Left lung (tissue), 10 donors: ENCODE data around the gene BTBD19. TPM values are rescaled to one million over a fixed set of nuclear protein-coding genes. Genes with fewer than 3 reads are reported as not detected.
"Not testable (repeated sequence)": the region's sequence is repeated elsewhere in the genome, so short reads cannot be mapped to it uniquely, and the experiment has no call there.

Source experiments
- ATAC-seq: fragments of 200-7000 bp; cut with Tn5 transposase; one replicate; pipeline ENCODE4 v1.9.1; 2020; ENCODE audit warnings: moderate library complexity
- DNase-seq, 4 donors: peaks; one replicate each; pipeline ENCODE4 v3.0.0-alpha.2; 2013 to 2020
- H3K27ac ChIP-seq, 2 donors: fragments of 200-600 bp; sonication (generic) in 1 of 2; one replicate each; pipeline versions ENCODE4 v1.5.0 to v1.8.0; 2020 to 2021
- H3K27me3 ChIP-seq, 2 donors: fragments of 200-600 bp; sonication (generic) in 1 of 2; one replicate each; pipeline versions ENCODE4 v1.5.0 to v1.8.0; 2020 to 2021
- H3K36me3 ChIP-seq, 2 donors: fragments of 200-600 bp; sonication (generic) in 1 of 2; one replicate each; pipeline versions ENCODE4 v1.5.0 to v1.8.0; 2020 to 2021
- H3K4me1 ChIP-seq, 2 donors: fragments of 200-600 bp; one replicate each; pipeline ENCODE4 v1.8.0; 2021
- H3K4me3 ChIP-seq, 2 donors: fragments of 200-600 bp; sonication (generic) in 1 of 2; one replicate each; pipeline versions ENCODE4 v1.5.0 to v1.8.0; 2020 to 2021; ENCODE audit warnings: mild to moderate bottlenecking in 1 of 2
- H3K9me3 ChIP-seq, 2 donors: fragments of 200-600 bp; sonication (generic) in 1 of 2; one replicate each; pipeline versions ENCODE4 v1.5.0 to v1.8.0; 2020 to 2021
- CTCF ChIP-seq, 2 donors: fragments of 200-600 bp; sonication (generic) in 1 of 2; IDR thresholded peaks; one replicate each; pipeline versions ENCODE4 v1.5.0 to v1.8.0; 2021; ENCODE audit warnings: antibody characterized with exemption in 2 of 2
- intact Hi-C, 2 donors: fragments of 100-400 bp; cut with DNase I; formaldehyde crosslinking; loops; one replicate each; pipeline versions ENCODE4 v1.11.2 to v1.14.2; 2022
- polyA plus RNA-seq, 6 donors: library from polyadenylated mRNA; unstranded; fragments of 120-200 nt; gene quantifications; one replicate each; pipeline ENCODE4 v1.2.1, GENCODE V29; 2013; ENCODE audit not compliant: insufficient read length in 6 of 6
- total RNA-seq, 2 donors: library from RNA; stranded (reverse); fragmentation: NEBNext Ultra II Directional; extraction: Animal tissue kit (Norgen Biotek cat#: 25700); gene quantifications; one replicate each; pipeline ENCODE4 v1.2.1, GENCODE V29; 2021
- donor health status: DM: no; HTN: yes; CAD: no.
- donor health status: DM: no; HTN: no; CAD: no.

Gene BTBD19
- total and polyA plus RNA-seq, 8 donors, result 15.3 to 27.6 (median 23.6) TPM

DNA sequence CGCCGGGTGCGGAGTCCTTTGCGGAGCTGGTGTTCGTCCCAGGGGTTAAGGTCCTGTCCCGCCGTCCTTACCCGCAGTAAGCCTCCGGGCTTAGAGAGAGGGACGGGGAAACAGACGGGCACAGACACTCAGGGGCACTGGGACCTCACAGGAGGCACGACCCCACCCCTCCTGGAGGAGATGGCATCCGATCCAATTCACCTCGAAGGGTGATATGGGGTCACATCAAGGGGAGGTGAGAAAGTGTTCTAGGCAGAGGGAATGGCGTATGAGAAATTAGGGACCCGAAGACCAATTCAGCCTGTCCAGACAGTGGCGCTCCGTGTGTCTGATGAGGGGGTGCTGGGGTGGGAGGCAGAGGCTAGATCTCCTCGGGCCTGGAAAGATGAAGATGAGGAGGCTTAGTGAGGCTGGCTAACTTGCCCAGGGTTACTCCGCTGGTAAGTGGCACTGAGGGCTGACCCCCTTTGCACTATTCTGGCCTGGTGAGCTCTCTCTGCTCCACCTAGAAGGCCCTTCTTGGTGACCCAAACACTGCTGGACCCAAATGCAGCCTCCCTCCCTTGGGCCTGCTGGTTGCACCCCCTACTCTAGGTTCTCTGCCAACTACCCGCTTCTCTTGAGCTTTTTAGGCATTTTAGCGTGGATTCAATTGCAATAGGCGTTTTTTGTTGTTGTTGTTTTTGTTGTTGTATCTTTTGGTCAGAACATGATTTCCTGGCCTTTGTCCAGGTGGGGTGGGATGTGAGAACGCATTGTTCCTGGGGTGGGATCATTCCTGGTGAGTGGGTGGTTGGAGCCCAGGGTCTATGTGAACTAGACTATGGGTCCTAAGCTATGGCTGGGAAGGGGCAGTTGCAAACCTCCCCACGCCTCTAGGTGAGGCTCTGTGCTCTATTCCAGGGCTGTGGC, 12.3 kb downstream of the BTBD19 start:
- Histone ChIP-seq H3K27me3 (no peaks in the 10 kb centered on the region), H3K27ac (peak overlapping the region; percentile 90 to 99), H3K4me1 (peaks cover 3 to 26% of the 10 kb centered on the region in 2 donors), H3K4me3 (peak overlapping the region; percentile 31 to 42), H3K9me3 (no peaks in the 10 kb centered on the region), H3K36me3 (peaks cover 0 to 4% of the 10 kb centered on the region in 2 donors)
- peak; percentile 10 for ATAC-seq
- DNase-seq, result no peak
- intact Hi-C loops, result no loop called here
- no peak for TF ChIP-seq CTCF (IDR thresholded peaks at IDR 0.05)

DNA sequence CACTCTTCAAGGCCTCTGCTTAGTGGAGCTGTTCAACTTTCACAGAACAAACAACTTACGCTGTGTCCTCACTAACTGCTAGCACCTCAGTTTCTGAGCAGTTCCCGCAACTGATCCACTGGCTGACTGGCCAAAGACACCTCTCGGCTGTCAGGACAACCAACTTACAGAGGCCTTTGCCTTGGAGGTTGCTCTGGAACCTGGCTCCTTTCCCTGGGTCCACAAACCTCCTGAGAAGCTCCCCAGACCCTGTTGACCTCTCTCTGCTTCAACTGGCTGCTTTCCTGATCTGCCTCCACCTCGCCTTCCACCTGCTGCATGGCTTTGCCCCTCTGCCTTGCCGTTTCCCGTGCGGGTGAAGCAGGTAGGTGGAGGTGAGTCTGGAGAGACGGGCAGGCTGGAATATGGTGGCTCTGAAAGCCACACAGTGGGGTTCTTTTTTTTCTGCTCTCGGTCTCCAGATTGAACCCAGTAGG, 13.0 kb downstream of the BTBD19 start:
- H3K27ac ChIP-seq, result peak overlapping the region in 1 of 2 donors; percentile 0
- no peak for ATAC-seq
- intact Hi-C loops, result no loop called here

GRCh38 chr1:44822131-44822701, 13.9 kb downstream of the BTBD19 start:
- intact Hi-C loops, result no loop called here
- ATAC-seq, result no peak
- H3K9me3 ChIP-seq, result no peaks in the 10 kb centered on the region
- H3K4me1 ChIP-seq, result peaks cover 3 to 40% of the 10 kb centered on the region in 2 donors
- no peak for TF ChIP-seq CTCF (IDR thresholded peaks at IDR 0.05)
- no peak for DNase-seq
- no peak overlapping the region for H3K4me3 ChIP-seq
- H3K36me3 ChIP-seq, result no peaks in the 10 kb centered on the region
- no peak overlapping the region for H3K27ac ChIP-seq
- H3K27me3 ChIP-seq, result no peaks in the 10 kb centered on the region

More for the DNA sequence above, 13.0 kb downstream of the BTBD19 start:
- Histone ChIP-seq H3K4me1 (peaks cover 3 to 31% of the 10 kb centered on the region in 2 donors), H3K9me3 (no peaks in the 10 kb centered on the region), H3K27me3 (no peaks in the 10 kb centered on the region), H3K36me3 (no peaks in the 10 kb centered on the region), H3K4me3 (no peak overlapping the region)
- no peak for DNase-seq
- no peak for TF ChIP-seq CTCF (IDR thresholded peaks at IDR 0.05)

GRCh38 chr1:44822981-44823451, 14.7 kb downstream of the BTBD19 start:
- ATAC-seq, result no peak
- DNase-seq, result no peak
- Histone ChIP-seq H3K9me3 (no peaks in the 10 kb centered on the region), H3K27ac (no peak overlapping the region), H3K36me3 (no peaks in the 10 kb centered on the region), H3K27me3 (no peaks in the 10 kb centered on the region), H3K4me1 (peaks cover 3 to 44% of the 10 kb centered on the region in 2 donors), H3K4me3 (no peak overlapping the region)
- no peak for TF ChIP-seq CTCF (IDR thresholded peaks at IDR 0.05)
- intact Hi-C loops, result no loop called here

- H3K36me3 ChIP-seq, ATAC-seq, intact Hi-C loops, H3K27ac ChIP-seq, H3K9me3 ChIP-seq, H3K27me3 ChIP-seq, H3K4me3 ChIP-seq, DNase-seq: not testable (repeated sequence)
- peaks cover 3 to 35% of the 10 kb centered on the region in 2 donors for H3K4me1 ChIP-seq
Measured at GRCh38 chr1:44824392-44824791, 16.1 kb downstream of the BTBD19 start.
